GM19468 (cell line): Measurements from ENCODE around the gene C1QTNF7.

Experiments
- ATAC-seq: cut with Tn5 transposase; IDR thresholded peaks from one replicate; pipeline ENCODE4 v1.9.1; 2021; ENCODE audit warnings: mild to moderate bottlenecking, moderate library complexity, moderate number of reproducible peaks; ENCODE audit not compliant: unreplicated experiment; ENCODE audit errors: extremely low read depth

The C1QTNF7 gene

GRCh38 chr4:15451866-15452765 lies 24.3 kb downstream of the C1QTNF7 start:
- no peak for ATAC-seq

DNA sequence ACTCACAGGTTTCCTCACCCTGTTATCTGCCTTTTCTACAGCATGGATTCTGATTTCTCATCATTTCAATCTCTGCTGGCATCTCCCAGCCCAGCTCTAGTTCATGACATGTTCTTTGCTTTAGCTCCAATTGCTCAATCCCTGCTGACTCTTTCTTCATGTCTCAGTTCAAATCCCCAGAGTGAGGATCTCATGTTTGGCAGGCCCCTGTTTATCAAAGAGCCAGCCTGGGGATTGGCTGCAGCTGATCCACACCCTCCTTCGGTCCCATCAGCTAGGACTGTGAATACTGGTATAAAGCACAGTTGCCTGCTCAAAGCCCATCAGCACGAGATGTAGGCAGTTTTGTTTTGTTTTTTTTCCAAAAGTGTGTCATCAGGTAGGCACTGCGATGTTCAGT lies 27.5 kb downstream of the C1QTNF7 start:
- no peak for ATAC-seq

GRCh38 chr4:15457406-15458201 lies 29.8 kb downstream of the C1QTNF7 start:
- ATAC-seq, result peak; percentile 93

GRCh38 chr4:15458616-15459015 lies 30.8 kb downstream of the C1QTNF7 start:
- ATAC-seq, result no peak

- no peak for ATAC-seq
Observed at GRCh38 chr4:15459706-15460105, 31.9 kb downstream of the C1QTNF7 start.

DNA sequence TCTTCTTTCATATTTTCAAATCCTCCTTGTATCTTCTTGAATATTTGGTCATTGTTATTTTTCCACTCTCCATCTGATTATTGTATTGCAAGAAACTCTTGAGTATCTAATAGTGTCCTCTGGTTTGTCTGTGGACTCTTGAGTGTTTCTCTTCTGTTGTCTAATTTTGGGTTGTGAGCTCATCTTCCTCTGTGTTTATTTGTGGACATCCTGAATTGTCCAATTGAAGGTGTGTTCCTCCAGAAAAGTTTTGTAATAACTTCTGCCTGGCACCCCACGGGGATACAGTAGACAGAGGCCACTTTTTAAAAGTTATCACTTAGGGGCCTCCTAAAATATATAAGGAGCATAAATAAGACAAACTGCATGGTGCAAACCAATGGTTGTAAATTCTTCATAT lies 38.8 kb downstream of the C1QTNF7 start:
- no peak for ATAC-seq

- ATAC-seq, result no peak
Observed at GRCh38 chr4:15469402-15470127, 41.7 kb downstream of the C1QTNF7 start, which contains the start of gene CC2D2A. TSS of gene CC2D2A (plus strand) at chr4:15469882. CDS start at chr4:15475933, 6,051 bp downstream.

GRCh38 chr4:15470128-15470475 lies 42.3 kb downstream of the C1QTNF7 start:
- ATAC-seq, result no peak

DNA sequence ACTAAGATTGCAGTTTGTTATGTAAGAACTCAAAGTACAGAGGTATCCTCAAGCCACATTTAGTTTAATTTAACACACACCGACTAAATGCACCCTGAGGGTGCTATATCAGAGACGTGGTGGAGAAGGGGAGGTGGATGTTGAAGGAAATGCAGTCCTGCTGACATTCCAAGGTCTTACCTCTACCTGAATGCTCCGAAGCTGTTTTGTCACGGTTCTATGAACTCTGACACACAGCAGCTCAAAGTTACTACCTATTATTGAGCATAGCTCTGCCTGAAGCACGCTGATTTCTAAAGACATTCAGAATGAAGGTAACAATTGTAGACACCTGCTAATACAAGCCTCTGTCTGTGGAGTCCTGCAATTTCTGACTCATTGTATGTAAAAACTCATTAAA lies 48.6 kb downstream of the C1QTNF7 start:
- no peak for ATAC-seq

DNA sequence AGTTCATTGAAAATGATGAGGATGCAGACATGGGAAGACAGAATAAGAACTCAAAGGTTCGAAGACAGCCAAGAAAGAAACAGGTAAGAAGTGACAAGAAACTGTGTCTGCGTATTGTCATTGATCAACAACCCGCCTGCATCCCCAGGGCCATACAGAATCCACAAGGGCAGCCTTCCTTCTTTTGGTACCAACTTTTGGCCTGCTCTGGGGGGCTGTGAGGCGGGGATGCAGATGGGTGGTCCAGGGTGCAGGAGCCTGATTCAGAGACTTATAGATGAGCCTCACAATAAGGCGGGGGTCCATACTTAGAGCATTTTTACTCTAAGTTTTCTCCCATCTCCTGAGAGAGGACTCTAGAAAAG lies 50.9 kb downstream of the C1QTNF7 start:
- no peak for ATAC-seq

GRCh38 chr4:15479089-15479912 lies 51.5 kb downstream of the C1QTNF7 start:
- ATAC-seq, result no peak

GRCh38 chr4:15479913-15480185 lies 52.0 kb downstream of the C1QTNF7 start:
- ATAC-seq, result no peak

DNA sequence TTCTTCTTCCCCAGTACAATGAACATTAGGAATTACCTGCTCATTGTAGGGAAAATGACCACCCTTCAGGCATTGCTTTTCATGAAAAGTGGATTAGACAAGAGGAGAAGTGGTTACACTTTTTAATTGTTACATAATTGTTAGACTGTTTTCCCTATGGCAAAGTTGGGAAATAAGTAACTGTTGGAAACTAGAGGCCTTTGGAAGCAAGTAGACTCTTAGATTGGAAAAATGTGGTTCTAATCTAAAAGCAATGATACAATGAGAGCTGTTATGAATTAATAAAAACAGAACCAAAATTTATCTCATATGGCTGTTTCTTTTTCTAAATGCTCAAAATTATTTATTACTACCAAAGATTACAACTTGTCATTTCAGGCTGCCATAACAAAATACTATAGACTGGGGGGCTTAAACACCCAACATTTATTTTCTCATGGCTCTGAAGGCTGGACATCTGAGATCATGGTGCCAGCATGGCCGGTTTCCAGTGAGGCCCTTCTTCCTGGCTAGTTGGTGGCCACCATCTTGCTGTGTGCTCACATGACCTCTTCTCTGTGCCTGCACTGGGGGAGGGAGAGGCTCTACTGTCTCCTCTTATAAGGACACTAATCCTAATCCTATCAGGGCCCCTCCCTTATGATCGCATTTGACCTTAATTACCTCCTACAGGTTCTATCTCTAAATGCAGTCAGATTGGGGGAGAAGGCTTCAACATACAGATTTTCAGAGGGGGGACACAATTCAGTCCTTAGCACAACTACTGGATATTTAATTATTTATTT lies 54.3 kb downstream of the C1QTNF7 start:
- no peak for ATAC-seq

DNA sequence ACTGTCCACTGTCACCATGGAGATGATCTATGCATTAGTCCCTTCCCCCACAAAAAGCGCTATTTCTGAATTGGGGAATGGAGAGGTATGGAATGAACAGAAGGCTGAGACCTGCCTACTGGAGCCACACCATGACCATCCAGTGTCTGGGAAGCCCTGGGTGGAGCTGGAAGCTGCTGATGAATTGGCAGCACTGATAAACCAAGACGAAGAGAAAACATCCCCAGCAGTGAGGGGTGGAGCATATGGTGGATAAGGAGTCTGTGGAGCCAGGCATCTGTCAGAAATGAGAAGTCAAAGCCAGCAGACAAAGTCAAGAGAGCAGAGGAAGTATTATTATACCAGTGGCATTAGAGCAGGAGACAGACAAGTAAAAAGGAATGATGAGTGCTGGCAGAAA lies 55.0 kb downstream of the C1QTNF7 start:
- ATAC-seq, result no peak

GRCh38 chr4:15488136-15488535 lies 60.3 kb downstream of the C1QTNF7 start:
- ATAC-seq, result no peak

DNA sequence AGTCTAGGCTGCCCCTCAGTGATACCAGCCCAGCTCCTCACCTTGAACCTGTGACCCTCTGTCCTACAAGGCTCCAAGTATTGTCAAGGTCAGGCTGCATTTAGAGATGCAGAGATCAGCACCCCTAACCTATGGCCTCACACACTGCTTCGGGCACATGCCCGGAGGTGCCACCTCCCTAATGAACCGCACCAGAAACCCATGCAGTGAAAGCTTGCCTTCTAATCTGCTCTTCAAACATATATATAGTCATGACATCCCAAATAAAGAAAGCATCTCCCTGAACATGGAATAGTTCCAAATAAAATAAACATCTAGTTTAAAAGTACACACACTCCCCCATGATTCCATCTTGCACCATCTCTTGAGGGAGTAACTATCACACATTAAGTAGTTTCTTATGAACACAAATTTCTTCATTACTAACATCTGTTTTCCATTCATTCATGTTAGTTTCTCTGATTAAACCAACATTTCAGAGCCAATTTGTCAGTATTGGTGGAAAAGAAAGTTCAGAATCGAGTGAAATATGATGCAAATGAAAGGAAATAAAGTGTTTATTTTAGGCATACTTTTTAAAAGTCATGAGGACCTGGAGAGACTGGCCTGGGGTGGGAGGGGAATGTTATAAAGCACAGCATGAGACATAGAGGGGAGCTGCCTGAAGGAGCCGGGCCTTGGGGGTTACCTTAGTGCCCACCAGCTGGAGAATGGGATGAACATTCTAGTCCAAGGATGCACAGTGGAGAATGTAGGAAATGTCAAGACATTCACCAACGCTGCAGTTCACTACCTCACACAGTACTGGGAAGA lies 61.0 kb downstream of the C1QTNF7 start:
- ATAC-seq, result no peak

GRCh38 chr4:15489551-15489950 lies 61.7 kb downstream of the C1QTNF7 start:
- ATAC-seq, result no peak

DNA sequence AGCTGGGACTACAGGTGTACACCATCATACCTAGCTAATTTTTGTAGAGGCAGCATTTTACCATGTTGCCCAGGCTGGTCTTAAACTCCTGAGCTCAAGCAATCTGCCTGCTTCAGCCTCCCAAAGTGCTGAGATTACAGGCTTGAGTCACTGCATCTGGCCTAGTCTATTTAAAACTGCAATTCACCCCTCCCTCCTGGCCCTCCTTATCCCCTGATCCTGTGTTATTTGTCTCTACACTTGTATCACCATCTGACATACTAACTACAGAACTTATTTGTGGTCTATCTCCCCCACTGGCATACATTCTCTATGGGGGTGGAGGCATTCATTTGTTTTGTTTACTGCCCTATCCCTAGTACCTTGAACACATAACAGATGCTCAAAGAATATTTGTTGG lies 65.6 kb downstream of the C1QTNF7 start:
- no peak for ATAC-seq

GRCh38 chr4:15495621-15496020 lies 67.8 kb downstream of the C1QTNF7 start:
- no peak for ATAC-seq
